CD4-positive, alpha-beta T cell treated with Interleukin-15 for 4 hours (primary cell): ENCODE measurements around the gene CRACR2B.

Source experiments
- DNase-seq: peaks from one replicate; pipeline ENCODE4 v3.0.0-alpha.2; 2020; ENCODE audit warnings: low spot score

The CRACR2B gene

GRCh38 chr11:811446-812245, 16.1 kb upstream of the CRACR2B start:
- no peak for DNase-seq

GRCh38 chr11:812390-812789, 15.3 kb upstream of the CRACR2B start:
- DNase-seq, result no peak

GRCh38 chr11:813072-813455, 14.7 kb upstream of the CRACR2B start:
- no peak for DNase-seq

GRCh38 chr11:813456-814096, 14.1 kb upstream of the CRACR2B start:
- DNase-seq, result no peak

GRCh38 chr11:815675-816432, 11.9 kb upstream of the CRACR2B start:
- no peak for DNase-seq

GRCh38 chr11:816433-816779, 11.3 kb upstream of the CRACR2B start:
- no peak for DNase-seq

GRCh38 chr11:818396-819128, 9.2 kb upstream of the CRACR2B start, which contains the start of gene PNPLA2:
Gene PNPLA2 (plus strand): TSS chr11:818914. CDS start chr11:819719, 805 bp downstream.
- DNase-seq, result no peak

GRCh38 chr11:819129-819931, 8.4 kb upstream of the CRACR2B start:
- peak; percentile 91 for DNase-seq

GRCh38 chr11:819943-820649, 7.6 kb upstream of the CRACR2B start:
- DNase-seq, result peak; percentile 94

- no peak for DNase-seq
Measured at GRCh38 chr11:820655-821511, 6.8 kb upstream of the CRACR2B start.

- no peak for DNase-seq
Measured at GRCh38 chr11:821512-822371, 6.0 kb upstream of the CRACR2B start.

GRCh38 chr11:823441-824291, 4.1 kb upstream of the CRACR2B start:
- DNase-seq, result no peak

GRCh38 chr11:824292-824880, 3.3 kb upstream of the CRACR2B start:
- no peak for DNase-seq

- DNase-seq, result no peak
Measured at GRCh38 chr11:824942-825341, 2.8 kb upstream of the CRACR2B start.

GRCh38 chr11:825366-826226, 2.1 kb upstream of the CRACR2B start:
- no peak for DNase-seq

- no peak for DNase-seq
Measured at GRCh38 chr11:826227-826621, 1.5 kb upstream of the CRACR2B start.

- no peak for DNase-seq
Measured at GRCh38 chr11:826836-827145, 928 bp upstream of the CRACR2B start.
